ENCODE data around the gene CYLD. TPM values are rescaled to one million over a fixed set of nuclear protein-coding genes. Genes with fewer than 3 reads are reported as not detected.

CYLD gene
- total RNA-seq, 1 donor from 2014 or later = 27.9 TPM

GRCh38 chr16:50804290-50804907 lies 62.5 kb downstream of the CYLD start:
- Histone ChIP-seq H3K4me3 (ENCODE audit: low read depth, low read length) (no peak overlapping the region), H3K36me3 (ENCODE audit: control insufficient read depth, insufficient read depth, low read length) (peaks cover 1% of the 10 kb centered on the region), H3K27me3 (ENCODE audit: control insufficient read depth, insufficient read depth, low read length) (no peaks in the 10 kb centered on the region)
- FAIRE-seq (no peak), DNase-seq (ENCODE audit: low read depth) (no peak)
- TF ChIP-seq, protein P1, sequence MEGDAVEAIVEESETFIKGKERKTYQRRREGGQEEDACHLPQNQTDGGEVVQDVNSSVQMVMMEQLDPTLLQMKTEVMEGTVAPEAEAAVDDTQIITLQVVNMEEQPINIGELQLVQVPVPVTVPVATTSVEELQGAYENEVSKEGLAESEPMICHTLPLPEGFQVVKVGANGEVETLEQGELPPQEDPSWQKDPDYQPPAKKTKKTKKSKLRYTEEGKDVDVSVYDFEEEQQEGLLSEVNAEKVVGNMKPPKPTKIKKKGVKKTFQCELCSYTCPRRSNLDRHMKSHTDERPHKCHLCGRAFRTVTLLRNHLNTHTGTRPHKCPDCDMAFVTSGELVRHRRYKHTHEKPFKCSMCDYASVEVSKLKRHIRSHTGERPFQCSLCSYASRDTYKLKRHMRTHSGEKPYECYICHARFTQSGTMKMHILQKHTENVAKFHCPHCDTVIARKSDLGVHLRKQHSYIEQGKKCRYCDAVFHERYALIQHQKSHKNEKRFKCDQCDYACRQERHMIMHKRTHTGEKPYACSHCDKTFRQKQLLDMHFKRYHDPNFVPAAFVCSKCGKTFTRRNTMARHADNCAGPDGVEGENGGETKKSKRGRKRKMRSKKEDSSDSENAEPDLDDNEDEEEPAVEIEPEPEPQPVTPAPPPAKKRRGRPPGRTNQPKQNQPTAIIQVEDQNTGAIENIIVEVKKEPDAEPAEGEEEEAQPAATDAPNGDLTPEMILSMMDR (IDR thresholded peaks at IDR 0.05; ENCODE audit: insufficient read depth, low read length, severe bottlenecking) = no peak

GRCh38 chr16:50806099-50807062 lies 64.5 kb downstream of the CYLD start:
- TF ChIP-seq, protein P1 (IDR thresholded peaks at IDR 0.05; ENCODE audit: insufficient read depth, low read length, severe bottlenecking) = peak; percentile 83
- H3K36me3 ChIP-seq (ENCODE audit: control insufficient read depth, insufficient read depth, low read length) = no peaks in the 10 kb centered on the region
- FAIRE-seq = peak; percentile 95

DNA sequence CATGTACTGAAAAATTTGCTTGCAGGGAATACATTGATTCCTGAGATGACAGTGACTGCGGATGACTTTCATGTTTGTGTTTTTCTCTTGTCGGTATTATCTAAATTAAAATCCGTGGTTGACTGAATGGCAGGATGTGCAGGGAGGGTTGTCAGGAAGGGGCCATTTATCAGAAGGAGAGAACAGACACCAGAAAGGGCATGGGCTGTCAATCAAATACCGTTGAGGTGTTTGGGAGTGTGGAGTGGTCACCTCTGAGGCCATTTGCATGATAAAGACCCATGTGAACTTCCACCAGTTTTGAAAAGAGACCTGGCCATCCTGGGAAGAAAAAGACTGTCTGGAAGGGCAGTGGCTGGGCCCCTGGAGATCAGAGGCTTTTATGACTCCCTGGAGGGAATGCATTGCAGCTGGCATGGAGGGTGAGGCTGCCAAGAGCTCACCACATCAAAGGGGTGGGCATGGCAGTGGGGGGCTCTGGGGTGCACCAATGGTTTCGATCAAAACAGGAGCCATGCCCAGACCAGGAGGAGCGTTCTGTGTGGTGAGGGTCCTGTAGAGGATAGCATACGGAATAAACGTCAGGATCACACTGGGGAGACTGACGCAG lies 67.1 kb downstream of the CYLD start:
- Histone ChIP-seq H3K36me3 (ENCODE audit: control insufficient read depth, insufficient read depth, low read length) (no peaks in the 10 kb centered on the region), H3K4me3 (ENCODE audit: low read depth, low read length) (no peak overlapping the region), H3K27me3 (ENCODE audit: control insufficient read depth, insufficient read depth, low read length) (no peaks in the 10 kb centered on the region)
- FAIRE-seq (peak; percentile 32), DNase-seq (ENCODE audit: low read depth) (no peak)
- TF ChIP-seq, protein P1 (IDR thresholded peaks at IDR 0.05; ENCODE audit: insufficient read depth, low read length, severe bottlenecking) = no peak

More at GRCh38 chr16:50806099-50807062, 64.5 kb downstream of the CYLD start:
- Histone ChIP-seq H3K4me3 (ENCODE audit: low read depth, low read length) (peak overlapping the region; percentile 18), H3K27me3 (ENCODE audit: control insufficient read depth, insufficient read depth, low read length) (no peaks in the 10 kb centered on the region)
- peak; percentile 80 for DNase-seq (ENCODE audit: low read depth)

DNA sequence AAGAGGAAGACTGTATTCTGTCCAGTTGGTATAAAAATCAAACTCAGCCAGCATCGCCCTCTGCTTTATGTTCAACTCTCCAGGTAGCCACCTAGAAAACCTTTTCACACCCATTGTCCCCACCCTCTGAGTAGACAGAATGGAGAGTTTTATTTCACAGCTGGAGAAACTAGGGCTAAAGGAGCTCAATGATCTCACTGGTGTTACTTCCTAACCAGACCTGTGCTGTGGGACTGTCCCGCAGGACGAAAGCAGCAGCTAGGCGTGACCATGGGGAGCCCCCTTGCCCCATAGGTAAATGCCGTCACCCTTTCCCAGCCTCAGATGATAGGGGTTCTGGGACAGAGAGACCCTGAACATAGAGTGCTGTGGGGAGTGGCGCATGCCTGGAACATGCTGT lies 67.7 kb downstream of the CYLD start:
- no peak for DNase-seq (ENCODE audit: low read depth)
- TF ChIP-seq, protein P1 (IDR thresholded peaks at IDR 0.05; ENCODE audit: insufficient read depth, low read length, severe bottlenecking) = no peak
- H3K27me3 ChIP-seq (ENCODE audit: control insufficient read depth, insufficient read depth, low read length) = no peaks in the 10 kb centered on the region
- no peaks in the 10 kb centered on the region for H3K36me3 ChIP-seq (ENCODE audit: control insufficient read depth, insufficient read depth, low read length)
- FAIRE-seq = peak; percentile 52
- H3K4me3 ChIP-seq (ENCODE audit: low read depth, low read length) = no peak overlapping the region

DNA sequence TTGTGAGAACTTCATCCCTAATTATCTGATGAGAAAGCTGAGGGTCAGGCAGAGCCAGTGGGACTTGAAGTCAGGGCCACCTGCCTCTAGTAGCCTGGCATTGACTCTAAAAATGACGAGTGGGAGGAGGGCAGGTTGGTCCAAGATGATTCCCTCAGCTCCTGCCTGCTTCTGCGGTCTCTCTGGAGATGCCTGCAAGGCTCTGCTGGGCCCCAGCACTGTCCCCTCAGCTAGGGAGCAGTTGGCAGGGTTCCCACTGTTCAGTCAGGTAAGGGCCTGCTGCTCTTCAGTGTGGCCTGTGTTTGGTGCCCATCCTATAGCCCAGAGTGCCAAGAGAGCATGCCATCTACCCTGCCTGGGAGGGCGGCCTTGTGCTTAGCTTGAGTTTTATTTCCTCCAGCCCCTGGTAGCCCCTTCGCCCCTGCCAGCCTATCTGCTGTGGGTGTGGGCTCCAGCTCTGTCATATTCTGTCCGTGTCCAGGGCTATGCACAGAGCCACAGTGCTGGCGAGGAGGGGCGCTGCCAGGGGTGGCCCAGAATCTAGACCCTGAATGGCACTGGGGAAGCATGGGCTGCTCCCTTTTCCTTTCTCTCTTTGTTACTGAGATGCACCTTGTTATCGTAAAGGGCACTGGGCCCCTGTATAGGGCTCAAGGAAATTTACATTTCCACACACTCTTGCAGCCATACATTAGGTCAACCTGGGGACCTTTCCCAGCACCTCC lies 68.5 kb downstream of the CYLD start:
- H3K27me3 ChIP-seq (ENCODE audit: control insufficient read depth, insufficient read depth, low read length) = no peaks in the 10 kb centered on the region
- TF ChIP-seq, protein P1 (IDR thresholded peaks at IDR 0.05; ENCODE audit: insufficient read depth, low read length, severe bottlenecking) = no peak
- no peak for DNase-seq (ENCODE audit: low read depth)
- H3K36me3 ChIP-seq (ENCODE audit: control insufficient read depth, insufficient read depth, low read length) = no peaks in the 10 kb centered on the region
- FAIRE-seq = no peak
- H3K4me3 ChIP-seq (ENCODE audit: low read depth, low read length) = no peak overlapping the region
